Adipose tissue (tissue), 3 donors: Measurements from ENCODE around the gene CCDC110. TPM values are rescaled to one million over a fixed set of nuclear protein-coding genes. Genes with fewer than 3 reads are reported as not detected.
A peak's percentile ranks its signal among the peaks of the same experiment; 100 is the strongest.

Experiments used
- H3K27ac ChIP-seq: one replicate; pipeline ENCODE4 v1.5.1; 2013; ENCODE audit warnings: low read depth, low read length
- WGBS, 3 donors: extraction: QIAGEN DNeasy Blood & Tissue Kit; methylation state at CpG; one replicate each; pipeline ENCODE4 v1.1.7; 2013; 5-methylcytosine and 5-hydroxymethylcytosine counted together
- polyA plus RNA-seq, 3 donors: library from polyadenylated mRNA; stranded (reverse); fragments of 200-250 nt; gene quantifications; one replicate each; pipeline ENCODE4 v1.2.3, GENCODE V29; 2013
- donor health status: healthy with polysubstance abuse.
- donor health status: Bipolar disorder and iron deficiency.
- donor health status: healthy.

CCDC110 gene
- polyA plus RNA-seq, 3 donors = 0.25 to 14.7 (median 0.34) TPM

DNA sequence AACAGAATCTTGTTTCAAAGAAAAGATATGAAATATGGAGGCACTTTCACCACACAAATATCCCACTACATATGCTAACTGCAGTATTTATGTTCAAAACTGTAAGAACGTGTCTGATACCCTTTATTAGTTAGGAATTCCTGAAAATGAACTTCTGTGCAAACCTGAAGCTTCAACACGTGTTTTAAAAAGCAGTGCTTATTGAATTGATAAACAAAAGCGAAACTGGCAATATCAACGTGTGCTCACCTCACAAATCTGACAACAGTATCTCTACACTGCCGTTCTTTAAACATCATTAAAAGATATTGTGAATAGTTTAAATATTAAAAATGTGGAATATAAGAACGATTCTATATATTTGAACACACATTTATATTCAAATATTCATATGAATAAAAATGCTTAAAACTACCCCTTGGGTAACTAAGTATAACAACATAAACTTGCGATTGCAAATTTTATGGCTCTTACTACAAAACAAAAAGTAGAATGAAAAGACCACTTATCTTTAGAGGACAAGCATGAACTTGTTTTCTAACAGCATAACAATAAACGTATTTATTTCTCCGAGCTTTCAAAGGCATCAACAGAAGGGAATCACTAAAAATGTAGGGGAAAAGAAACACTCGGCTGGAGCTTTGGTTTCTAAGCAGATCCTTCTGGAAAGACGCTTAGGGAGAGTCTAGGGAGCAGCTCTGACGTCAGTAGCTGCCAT is 76.1 kb downstream of the CCDC110 start, which contains the start of gene LRP2BP:
Gene LRP2BP, minus strand, starts transcription at position 687 of the 718 bp plus-strand sequence. CDS start 17,738 bp downstream, outside the sequence.
- 3 to 7% (median 4%) methylated on average over 12 of the region's 12 CpGs for WGBS, 3 donors
- peak within 1 kb of the TSS; percentile 98 for H3K27ac ChIP-seq

Other genes starting within 250 kb of the CCDC110 start
- under 1 TPM; 0.22 to 0.78 (median 0.34) TPM for gene LRP2BP, start 75.8 kb downstream of the CCDC110 start, polyA plus RNA-seq
- 10 to 100 TPM; 17.2 to 65.7 (median 20.4) TPM for gene ANKRD37, start 74.9 kb downstream of the CCDC110 start, polyA plus RNA-seq
- gene UFSP2, start 45.8 kb downstream of the CCDC110 start, polyA plus RNA-seq = 10 to 100 TPM; 18.2 to 36.2 (median 25.7) TPM
- gene PDLIM3, start 63.8 kb upstream of the CCDC110 start, polyA plus RNA-seq = 10 to 100 TPM; 14.8 to 45.1 (median 16.1) TPM